Glomerular visceral epithelial cell (primary cell): ENCODE measurements around the gene ZNF436.

ENCODE experiments used
- DNase-seq: peaks from one replicate; pipeline ENCODE4 v3.0.0-alpha.2; 2016; ENCODE audit errors: extremely low spot score

The ZNF436 gene

DNA sequence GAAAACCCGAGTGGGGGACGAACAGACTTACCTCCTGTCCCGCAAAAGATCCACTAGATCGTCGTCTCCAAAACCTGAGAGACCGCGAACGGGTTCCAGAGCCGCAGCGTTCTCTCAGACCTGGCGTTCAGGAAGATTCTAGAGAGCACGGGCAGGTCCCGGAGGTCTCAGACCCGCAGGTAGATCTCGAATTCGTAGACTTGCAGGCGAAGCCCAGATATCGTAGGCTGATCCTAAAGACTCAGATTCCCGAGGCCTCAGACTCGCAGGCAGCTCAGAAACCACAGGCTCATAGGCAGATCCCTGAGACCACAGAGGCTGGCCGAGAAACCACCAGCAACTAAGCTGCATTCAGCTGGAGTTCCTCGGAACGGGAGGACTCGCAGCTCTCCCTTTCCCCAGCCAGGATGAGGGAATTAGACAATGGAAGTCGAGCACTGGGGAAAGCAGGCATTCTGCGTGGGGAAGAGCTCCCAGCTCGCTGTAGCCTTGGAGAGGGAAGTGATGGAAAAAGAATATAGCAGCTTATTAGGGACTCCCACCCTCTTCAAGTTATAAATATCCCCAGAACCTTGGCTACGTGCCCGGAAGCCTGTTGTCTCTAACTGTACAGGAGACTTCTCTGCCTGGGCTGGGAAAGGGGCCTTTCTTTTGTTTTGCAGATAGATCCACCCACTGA, at the start of gene ZNF436:
Gene ZNF436, minus strand, starts transcription at position 502 of the 679 bp plus-strand sequence. CDS start 1,831 bp downstream, outside the sequence.
- peak; percentile 80 for DNase-seq

DNA sequence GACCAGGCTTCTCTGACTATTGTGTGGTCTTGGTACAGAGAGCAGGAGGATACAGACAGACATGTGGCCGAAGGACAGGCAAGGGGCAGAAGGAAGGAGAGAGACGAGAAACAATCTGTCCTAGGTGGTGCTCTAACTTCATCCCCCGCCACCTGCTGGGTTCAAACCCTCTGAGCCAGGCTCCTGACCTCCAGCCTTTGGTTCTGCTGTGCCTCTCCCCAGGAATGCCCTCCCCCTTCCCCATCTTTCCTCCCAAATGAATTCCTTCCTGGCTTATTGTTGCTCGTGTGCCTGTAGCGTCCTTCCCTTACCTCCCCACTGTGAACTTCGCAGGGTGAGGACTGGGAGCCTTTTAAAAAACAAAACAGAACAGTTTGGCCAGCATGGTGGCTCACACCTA, 49.5 kb upstream of the ZNF436 start:
- no peak for DNase-seq

DNA sequence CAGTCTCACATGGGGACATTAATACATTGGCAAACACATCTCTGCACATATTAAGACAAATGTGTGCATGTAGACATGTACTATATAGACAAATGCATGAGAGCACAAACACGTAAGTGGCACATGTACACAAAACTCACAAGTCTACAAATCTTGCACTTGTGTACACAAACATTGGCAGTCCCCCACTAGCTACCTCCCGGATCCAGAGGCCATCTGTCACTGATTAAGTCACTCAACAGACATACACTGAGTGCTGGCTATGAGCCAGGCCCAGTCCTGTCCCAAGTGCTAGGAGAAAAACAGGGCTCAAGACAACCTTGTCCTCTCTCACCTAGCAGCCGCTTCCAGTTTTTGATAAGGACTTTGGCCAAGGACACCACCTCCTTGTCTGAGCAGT, 47.9 kb upstream of the ZNF436 start:
- DNase-seq = no peak

DNA sequence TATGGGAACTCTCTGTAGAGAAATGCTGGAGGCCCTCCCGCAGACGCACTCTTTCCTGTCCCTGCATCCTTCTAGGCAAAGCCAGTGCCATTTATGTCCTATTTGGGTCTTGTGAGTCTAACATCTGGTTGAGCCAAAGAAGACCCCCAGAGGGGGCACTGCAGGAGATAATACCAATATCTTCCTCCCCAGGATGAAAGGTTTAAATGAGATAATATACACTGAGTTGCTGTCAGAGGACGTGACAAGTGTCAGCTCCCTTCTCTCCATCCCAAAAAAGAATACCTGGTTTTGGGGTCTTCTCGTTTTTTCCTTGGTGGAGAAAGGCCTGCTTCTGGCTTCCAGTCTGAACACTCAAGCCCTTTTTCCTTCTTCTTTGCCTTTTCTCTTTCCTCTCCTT, 47.3 kb upstream of the ZNF436 start:
- DNase-seq = no peak

DNA sequence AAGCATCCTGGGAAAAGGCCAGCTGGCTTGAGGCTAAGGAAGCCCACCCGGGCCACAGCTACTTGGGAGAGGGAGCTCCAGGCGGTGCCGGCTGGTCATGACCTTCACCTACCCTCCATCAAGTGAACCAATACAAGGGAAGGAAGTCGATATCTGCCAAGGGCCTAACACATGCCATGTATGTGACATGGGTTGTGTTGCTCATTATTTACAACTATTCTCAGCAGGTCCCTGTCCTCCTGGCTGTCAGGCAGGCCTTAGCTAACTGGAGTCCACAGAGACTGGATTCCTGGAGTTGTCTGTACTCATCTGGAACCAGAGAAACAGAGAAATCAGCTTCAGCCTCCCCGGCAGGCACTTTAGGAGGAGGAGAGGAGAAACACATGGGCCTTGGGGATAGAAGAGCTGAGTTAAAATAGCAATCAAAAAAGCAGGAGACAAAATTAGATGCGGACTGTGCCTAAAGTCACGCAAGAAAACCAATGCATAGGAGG, 39.2 kb upstream of the ZNF436 start:
- no peak for DNase-seq

DNA sequence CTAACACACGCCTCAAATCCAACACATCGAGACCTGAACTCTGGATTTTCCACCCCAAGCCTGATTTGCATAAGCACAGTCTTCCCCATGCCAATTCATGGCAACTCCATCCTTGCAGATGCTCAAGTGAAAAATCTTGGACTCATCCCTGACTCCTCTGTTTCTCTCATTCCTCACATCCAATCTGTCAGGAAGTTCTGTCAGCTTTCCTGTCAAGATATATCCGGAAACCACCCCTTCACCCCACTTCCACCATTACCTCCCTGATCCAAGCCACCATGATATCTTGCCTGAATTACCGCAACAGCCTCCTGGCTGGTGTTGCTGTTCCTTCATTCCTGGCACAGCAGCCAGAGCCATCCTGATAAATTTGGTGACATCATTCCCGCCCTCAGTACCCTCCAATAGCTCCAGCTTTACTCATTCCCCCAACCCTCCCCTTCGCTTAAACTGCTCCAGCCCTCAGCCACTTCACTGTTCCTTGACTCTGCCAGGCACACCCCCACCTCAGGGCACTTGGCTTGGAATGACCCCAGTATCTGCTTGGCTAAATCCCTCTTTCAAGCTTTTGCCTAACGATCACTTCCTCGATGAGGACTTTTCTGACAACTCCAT, 37.5 kb upstream of the ZNF436 start:
- no peak for DNase-seq

DNA sequence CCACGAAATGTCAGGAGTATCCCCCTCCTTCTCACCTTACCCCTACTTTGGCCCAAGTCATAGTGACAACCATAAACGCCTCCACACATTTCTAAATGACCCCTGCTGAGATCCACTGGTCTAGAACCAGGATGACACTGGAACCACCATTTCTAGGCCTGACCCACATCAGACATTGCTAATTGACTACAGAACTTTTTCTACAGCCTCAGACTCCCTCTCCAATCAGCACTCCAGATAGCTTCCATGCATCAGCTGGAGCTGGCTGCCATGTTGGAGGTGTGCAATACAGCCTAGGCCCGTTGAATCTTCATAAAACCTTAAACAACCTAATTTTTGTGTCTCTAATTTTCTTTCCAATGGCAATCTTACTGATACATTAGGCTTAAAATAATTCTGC, 36.3 kb upstream of the ZNF436 start:
- no peak for DNase-seq

DNA sequence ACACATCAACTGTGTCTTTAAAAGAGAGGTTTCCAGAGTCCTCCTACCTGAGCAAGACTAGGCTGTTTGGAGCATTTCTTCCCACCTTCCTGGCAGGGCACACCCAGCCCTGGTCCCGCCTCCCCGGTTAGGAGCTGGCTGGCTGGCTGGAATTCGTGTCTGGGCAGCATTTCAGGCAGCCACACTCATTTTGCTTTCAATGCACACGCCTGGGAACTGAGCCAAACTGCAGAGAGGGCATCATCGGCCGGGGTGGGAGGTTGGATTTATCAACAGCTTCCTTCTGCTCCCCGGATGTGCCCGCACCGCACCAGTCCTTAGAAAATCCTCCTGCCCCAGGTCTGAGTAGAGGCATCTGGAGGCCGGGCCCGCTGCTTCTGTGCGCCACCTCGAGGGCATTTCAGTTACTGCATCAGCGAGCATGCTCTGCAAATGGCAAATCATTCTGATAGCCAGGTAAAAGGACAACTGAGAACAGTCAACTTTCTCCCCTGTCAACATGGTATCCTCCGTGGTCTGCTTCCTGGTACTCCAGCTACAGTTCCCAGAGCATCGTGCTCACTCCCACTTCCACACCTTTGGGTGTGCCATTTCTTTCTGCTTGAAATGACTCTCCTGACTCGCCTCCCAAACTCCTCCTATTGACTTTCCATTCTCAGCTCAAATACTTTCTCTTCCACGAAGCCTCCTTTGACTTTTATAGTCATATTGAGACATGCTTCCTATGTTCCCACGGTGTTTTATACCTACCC, 34.3 kb upstream of the ZNF436 start:
- DNase-seq = peak; percentile 99

DNA sequence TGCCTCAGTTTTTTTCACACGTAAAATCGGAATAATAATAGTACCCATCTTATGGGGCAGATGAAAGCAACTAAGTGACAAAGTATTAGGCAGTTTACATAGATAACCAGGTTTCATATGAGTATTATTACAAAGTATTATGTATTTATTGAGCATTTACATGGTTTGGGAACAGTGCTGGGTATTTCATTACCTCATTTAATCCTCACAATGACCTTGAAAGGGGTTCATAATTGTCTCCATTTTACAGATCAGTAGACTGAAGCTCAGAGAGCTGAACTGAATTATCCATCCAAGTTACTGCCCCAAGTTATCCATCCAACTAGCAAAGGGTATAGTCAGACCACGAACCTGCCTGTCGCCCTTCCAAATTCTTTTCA, 33.7 kb upstream of the ZNF436 start:
- no peak for DNase-seq

DNA sequence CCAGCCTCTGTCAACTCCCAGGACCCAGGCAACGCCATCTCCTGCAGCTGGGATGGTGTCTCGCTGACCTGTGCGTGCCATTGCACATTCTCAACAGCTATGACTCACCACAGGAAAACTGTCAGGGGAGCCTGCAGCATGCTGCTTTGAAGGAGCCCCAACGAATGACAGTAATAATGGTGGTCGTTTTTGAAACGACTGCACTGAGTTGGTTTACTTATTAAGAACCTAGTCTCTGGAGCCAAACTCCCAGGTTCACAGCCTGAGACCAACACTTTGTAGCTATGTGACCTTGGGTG, 33.4 kb upstream of the ZNF436 start:
- peak; percentile 85 for DNase-seq

DNA sequence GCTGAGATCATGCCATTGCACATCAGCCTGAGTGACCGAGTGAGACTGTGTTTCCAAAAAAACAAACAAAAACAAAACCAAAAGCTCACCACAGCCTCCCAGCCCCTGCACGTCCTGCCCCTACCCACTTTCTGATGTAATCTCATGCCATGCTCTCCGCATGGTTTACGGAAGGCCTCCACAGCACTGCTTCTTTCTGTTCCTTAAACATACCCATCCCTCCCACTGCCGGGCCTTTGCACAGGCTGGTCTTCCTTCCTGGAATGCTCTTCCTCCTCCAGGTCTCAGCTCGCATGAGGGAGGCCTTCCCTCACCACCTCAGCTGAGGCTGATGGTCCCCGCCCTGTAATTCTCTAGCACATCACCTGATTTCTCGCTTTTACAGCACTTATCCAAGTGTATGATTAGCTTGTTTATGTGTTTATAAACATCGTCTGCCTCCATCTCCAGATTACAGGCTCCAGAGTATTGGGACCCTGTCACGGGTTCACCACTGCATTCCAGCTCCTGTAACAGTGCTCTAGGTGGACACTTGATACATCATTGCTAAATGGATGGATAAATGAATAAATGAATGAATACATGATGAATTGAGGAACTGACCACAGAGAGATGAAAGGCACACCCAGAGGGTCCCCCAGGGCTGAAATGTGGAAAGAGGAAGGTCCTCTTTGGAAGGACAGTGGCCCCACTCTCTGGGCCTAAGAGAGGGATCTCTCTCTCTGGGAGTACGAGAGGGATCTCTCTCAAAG, 32.8 kb upstream of the ZNF436 start:
- no peak for DNase-seq

DNA sequence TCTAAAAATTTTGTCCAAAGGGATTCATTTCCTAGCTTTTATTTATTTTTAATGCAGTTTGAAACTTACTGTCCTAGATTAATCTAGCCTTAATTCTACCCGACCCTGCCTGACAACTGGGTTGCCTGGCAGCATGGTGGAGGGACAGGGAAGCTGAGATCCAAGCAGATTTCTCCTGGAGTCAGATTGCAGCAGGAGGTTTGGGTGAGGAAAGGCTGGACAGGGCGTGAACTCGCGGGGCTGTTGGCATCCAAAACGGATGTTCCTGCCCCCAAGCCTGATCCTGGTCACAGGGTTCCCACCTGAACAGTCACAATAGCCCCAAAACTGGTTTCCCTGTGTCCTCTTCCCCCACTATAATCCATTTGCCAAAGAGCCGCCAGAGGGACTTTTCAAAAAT, 31.7 kb upstream of the ZNF436 start:
- no peak for DNase-seq

DNA sequence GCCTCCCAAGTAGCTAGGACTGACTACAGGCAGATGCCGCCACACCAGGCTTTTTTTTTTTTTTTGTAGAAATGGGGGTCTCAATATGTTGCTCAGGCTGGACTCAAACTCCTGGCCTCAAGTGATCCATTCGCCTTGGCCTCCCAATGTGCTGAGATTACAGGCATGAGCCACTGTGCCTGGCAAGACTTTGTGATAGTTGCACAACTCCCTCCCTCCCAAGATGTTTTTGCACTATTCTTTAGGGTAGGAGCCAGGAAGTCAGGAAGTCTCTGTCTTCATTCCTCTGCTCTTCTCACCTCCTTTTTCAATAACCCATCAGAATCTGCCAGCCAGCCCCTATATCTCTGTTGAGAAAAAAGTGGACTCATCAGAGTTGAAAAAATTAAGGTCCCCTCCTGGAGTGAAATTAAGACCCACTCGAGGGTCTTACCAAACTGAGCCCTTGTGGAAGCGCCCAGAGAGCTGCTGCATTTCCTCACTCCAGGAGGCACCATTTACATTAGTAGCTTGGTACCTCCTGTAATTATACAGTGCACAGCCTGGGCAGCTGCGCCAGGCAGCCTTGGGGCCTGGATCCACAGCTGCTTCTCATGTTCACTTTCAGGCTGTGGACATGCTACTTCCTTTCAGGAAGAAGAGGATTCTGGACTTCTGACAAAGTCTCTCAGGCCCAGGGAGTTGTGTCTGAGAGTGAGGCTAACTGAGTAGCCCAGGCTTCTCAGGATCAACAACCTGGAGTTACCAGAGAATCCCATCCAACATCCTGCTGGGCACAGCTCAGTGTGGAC, 30.9 kb upstream of the ZNF436 start:
- DNase-seq = no peak

DNA sequence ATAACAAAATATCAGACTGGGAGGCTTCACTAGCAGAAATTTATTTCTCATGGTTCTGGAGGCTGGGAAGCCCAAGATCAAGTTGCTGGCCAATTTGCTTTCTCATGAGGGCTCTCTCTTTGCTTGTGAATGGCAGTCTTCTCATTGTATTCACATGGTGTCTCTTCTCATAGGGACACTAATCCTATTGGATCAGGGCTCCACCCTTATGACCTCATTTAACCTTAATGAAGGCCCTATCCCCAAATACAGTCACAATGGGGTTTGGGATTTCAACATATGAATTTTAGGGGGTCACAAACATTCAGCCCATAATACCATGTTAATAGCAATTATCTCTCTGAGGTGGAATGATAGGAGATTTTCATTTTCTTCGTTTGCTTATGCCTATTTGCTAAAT, 29.6 kb upstream of the ZNF436 start:
- DNase-seq = no peak

DNA sequence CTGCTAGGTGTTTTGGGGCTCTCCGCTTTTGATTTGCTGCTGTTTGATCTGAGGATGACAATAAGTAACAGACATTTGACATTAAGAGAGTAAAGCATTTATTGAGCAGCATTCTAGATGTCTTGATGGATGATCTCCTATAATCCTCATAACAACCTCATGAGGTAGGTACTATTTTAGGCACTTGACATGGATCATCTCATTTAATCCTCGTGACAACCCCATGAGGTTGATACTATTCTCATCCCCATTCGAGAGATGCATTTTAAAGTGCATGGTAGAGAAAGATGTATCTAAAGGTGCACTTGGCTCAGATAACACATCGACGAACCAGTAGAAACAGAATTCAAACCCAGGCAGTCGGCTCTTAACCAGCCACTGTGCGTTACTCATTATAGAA, 28.3 kb upstream of the ZNF436 start:
- DNase-seq = no peak

DNA sequence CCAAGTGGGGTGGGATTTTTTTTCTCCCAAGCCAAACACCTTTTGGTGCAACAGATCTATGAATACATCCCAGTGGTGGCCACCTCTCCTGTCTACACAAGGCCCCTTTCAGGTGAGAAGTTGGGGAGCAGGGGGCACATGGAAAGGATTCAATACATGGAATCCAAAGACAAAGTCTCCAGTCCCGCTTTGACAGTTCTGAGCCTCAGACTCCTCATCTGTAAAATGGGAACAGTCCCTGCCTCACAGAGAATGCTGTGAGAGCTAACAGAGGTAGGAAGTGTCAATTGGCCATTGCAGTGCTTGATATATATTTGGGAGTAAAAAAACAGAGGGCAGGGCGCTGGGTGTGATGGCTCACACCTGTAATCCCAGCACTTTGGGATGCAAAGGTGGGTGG, 26.7 kb upstream of the ZNF436 start:
- no peak for DNase-seq

DNA sequence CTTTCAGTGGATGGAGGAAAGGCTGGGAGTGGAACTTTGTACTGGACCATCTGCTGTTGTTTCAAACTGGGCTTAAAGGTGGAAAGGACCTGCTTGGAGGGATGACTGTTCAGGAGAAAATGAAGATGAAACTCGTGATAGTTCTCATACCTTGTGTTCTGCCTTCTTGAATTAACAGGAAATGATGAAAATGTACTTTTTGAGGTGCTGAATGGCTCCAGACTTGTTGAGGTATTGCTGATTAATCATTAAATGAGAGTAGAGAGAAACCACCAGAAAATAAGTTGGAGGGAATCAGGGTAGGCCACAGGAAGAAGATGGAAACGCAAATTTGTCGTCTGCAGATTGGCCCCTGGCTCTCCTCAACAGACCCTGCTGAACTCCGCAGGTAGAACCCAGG, 26.2 kb upstream of the ZNF436 start:
- DNase-seq = no peak

DNA sequence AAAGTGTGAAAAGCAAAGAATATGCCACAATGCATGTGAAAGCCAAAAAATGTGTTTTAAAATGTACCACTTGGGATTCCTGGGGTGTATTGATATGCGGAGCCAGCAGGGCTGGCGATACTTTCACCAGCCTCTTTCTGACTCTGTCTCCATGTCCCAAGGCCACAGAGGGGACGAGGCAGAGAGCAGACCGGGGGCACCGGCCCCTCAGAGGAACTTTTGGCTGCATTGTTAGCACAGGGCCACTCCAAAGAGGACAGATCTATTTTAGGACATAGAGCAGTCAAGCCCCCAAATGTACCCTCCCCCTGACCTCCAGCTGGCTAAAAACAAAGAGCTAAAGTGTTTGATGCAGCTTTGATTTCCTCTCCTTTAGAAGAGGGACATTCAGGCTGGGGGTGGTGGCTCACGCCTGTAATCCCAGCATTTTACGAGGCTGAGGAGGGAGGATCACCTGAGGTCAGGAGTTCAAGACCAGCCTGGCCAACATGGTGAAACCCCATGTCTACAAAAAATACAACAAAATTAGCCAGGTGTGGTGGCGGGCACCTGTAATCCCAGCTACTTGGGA, 25.6 kb upstream of the ZNF436 start:
- no peak for DNase-seq

DNA sequence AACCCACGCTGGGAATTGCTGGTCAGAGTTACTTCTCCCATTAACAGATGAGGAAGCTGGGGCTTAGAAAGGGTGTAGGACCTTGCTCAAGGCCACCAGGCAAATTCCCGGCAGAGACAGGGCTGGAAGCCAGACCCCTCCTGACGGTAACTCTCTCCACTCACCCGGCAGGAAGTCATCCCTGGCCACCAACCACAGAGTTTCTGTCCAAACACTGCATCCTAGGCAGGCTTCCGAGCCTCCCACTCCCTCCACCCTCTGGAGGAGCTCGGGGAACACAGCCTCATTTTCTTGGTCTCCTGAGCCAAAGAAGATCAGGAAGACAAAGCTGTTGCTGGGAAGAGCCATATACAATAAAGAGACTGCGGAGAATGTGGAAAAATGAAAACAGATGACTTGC, 25.0 kb upstream of the ZNF436 start:
- peak; percentile 47 for DNase-seq

DNA sequence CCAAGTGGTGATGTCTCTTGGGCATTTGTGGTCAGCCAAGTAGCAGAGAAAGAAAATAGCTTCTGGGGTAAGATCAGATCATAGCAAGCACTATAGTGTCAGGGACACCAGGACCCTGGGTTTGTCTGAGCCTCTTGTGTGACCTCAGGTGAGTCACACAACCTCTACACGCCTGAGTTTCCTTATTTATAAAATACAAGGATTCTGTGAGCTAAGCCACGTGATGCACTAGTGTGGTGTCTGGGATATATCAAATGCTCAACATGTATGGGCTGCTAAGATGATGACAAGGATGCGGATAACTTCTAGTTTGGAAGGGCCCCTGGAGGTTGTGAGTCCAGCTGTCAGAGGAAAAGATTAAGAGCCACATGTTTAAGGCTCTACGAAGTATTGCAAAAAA, 24.5 kb upstream of the ZNF436 start:
- peak; percentile 51 for DNase-seq

DNA sequence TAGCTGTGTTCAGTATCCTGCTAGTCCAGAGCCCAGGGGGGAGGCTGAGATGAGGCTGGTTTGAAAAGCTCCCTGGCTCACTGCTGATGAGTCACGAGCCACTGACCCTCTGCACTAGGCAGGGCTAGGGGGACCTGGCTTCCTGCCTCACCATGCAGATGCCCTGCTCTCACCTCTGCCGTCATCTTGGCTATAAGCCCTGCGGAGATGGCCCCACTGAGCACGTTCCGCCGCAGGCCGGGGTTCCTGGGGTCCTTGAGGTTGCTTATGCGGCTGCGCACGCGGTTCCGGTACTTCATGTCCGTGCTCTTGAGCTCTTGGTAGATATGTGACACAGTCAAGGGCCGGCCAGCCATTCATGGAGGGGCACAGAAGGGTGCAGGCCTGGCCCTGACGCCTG, 24.1 kb upstream of the ZNF436 start:
- peak; percentile 77 for DNase-seq
